Measurements from ENCODE around the gene H6PD.

Gene H6PD

DNA sequence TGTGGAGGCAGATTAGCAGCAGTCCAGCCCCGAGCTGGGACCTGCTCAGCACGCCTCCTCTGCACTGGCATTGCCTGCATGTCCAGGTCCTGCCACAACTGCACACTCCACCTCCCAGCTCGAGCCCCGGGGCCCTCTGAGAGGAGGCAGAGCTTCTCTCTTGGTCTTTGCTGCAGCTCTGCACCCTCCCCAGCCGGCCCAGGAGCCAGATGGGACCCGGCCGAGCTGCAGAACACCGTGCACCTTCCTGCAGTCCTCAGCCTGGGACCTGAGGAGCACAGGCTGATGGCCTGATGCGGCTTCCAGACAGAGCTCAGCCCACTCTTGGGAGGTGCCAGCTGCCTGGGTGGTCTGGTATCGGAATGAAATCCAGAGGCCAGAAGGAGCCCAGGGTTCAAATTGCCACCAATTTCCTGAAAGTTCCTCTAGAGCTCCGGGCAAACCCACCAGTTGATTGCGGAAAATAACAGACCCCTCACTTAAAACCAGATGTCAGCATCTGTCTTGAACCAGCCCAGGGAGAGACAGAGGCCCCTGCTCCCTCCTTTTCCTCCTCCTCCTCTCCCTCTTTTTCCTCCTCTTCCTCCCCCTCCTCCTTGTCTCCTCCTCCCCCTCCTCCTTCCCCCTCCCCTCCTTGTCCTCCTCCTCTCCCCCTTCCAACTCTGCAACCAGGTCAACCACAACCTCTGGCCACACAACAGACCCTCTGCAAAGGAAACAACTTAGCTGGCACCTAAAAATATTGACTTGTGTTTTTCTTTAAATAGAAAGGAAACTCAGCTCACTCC, 47.5 kb downstream of the H6PD start:
- TF ChIP-seq, protein P1, sequence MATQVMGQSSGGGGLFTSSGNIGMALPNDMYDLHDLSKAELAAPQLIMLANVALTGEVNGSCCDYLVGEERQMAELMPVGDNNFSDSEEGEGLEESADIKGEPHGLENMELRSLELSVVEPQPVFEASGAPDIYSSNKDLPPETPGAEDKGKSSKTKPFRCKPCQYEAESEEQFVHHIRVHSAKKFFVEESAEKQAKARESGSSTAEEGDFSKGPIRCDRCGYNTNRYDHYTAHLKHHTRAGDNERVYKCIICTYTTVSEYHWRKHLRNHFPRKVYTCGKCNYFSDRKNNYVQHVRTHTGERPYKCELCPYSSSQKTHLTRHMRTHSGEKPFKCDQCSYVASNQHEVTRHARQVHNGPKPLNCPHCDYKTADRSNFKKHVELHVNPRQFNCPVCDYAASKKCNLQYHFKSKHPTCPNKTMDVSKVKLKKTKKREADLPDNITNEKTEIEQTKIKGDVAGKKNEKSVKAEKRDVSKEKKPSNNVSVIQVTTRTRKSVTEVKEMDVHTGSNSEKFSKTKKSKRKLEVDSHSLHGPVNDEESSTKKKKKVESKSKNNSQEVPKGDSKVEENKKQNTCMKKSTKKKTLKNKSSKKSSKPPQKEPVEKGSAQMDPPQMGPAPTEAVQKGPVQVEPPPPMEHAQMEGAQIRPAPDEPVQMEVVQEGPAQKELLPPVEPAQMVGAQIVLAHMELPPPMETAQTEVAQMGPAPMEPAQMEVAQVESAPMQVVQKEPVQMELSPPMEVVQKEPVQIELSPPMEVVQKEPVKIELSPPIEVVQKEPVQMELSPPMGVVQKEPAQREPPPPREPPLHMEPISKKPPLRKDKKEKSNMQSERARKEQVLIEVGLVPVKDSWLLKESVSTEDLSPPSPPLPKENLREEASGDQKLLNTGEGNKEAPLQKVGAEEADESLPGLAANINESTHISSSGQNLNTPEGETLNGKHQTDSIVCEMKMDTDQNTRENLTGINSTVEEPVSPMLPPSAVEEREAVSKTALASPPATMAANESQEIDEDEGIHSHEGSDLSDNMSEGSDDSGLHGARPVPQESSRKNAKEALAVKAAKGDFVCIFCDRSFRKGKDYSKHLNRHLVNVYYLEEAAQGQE (IDR thresholded peaks at IDR 0.05; ENCODE audit: insufficient replicate concordance, low read depth), result no peak
- TF ChIP-seq POLR2AphosphoS5 (IDR thresholded peaks at IDR 0.05; ENCODE audit: low read depth) (no peak), GABPA (IDR thresholded peaks at IDR 0.05; ENCODE audit: low read depth) (no peak), SPI1 (IDR thresholded peaks at IDR 0.05; ENCODE audit: borderline replicate concordance, low read depth) (no peak)
- TF ChIP-seq, protein P2, sequence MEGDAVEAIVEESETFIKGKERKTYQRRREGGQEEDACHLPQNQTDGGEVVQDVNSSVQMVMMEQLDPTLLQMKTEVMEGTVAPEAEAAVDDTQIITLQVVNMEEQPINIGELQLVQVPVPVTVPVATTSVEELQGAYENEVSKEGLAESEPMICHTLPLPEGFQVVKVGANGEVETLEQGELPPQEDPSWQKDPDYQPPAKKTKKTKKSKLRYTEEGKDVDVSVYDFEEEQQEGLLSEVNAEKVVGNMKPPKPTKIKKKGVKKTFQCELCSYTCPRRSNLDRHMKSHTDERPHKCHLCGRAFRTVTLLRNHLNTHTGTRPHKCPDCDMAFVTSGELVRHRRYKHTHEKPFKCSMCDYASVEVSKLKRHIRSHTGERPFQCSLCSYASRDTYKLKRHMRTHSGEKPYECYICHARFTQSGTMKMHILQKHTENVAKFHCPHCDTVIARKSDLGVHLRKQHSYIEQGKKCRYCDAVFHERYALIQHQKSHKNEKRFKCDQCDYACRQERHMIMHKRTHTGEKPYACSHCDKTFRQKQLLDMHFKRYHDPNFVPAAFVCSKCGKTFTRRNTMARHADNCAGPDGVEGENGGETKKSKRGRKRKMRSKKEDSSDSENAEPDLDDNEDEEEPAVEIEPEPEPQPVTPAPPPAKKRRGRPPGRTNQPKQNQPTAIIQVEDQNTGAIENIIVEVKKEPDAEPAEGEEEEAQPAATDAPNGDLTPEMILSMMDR (IDR thresholded peaks at IDR 0.05; ENCODE audit: insufficient read depth, low read length), result no peak
- H3K27me3 ChIP-seq (ENCODE audit: insufficient read depth, poor library complexity, severe bottlenecking), result no peaks in the 10 kb centered on the region
- no peak overlapping the region for H3K4me3 ChIP-seq (replicated peaks; ENCODE audit: insufficient read depth, low read length)
- H3K27ac ChIP-seq (replicated peaks), result no peak overlapping the region
- DNase-seq (ENCODE audit: low read depth in 1 of 2, low spot score in 1 of 2), result no peak

DNA sequence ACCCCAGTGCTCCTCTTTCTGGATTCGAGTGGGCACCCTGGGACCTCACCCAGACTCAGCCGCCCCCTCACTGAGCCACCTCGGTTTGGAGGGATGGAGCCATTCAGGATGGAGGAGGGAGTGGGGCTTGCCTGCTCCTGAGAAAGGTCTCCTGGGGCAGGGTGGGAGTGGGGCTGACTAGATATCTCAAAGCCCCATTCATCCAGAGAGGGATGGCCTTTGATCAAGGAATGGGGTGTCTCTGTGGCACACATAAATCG, 48.1 kb downstream of the H6PD start:
- no peak overlapping the region for H3K27ac ChIP-seq (replicated peaks)
- TF ChIP-seq SPI1 (IDR thresholded peaks at IDR 0.05; ENCODE audit: borderline replicate concordance, low read depth), result no peak

DNA sequence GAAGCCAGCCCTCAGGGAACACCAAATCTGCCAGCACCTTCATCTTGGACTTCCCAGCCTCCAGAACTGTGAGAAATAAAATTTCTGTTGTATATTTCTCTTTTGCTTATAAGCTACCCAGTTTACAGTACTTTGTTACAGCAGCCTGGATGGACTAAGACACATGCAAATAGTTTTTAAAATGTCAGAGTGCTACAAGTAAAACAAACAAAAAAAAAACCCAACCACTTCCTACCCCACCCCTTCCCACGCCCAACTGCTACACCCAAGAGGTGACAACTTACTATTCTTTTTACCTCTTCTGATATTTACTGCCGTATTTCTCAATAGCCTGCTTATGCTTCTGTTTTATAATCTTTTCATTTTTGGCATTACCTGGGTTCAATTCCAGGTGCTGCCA, 49.5 kb downstream of the H6PD start:
- H3K27ac ChIP-seq (replicated peaks), result no peak overlapping the region
- H3K4me3 ChIP-seq (replicated peaks; ENCODE audit: insufficient read depth, low read length), result no peak overlapping the region
- no peak for TF ChIP-seq SPI1 (IDR thresholded peaks at IDR 0.05; ENCODE audit: borderline replicate concordance, low read depth)
- TF ChIP-seq, protein P1 (IDR thresholded peaks at IDR 0.05; ENCODE audit: insufficient replicate concordance, low read depth), result no peak
- no peak for TF ChIP-seq GABPA (IDR thresholded peaks at IDR 0.05; ENCODE audit: low read depth)
- TF ChIP-seq, protein P2 (IDR thresholded peaks at IDR 0.05; ENCODE audit: insufficient read depth, low read length), result no peak
- no peak for TF ChIP-seq POLR2AphosphoS5 (IDR thresholded peaks at IDR 0.05; ENCODE audit: low read depth)
- no peak for DNase-seq (ENCODE audit: low read depth in 1 of 2, low spot score in 1 of 2)
- H3K27me3 ChIP-seq (ENCODE audit: insufficient read depth, poor library complexity, severe bottlenecking), result no peaks in the 10 kb centered on the region

More for the DNA sequence above, 48.1 kb downstream of the H6PD start:
- DNase-seq (ENCODE audit: low read depth in 1 of 2, low spot score in 1 of 2), result no peak
- Histone ChIP-seq H3K27me3 (ENCODE audit: insufficient read depth, poor library complexity, severe bottlenecking) (no peaks in the 10 kb centered on the region), H3K4me3 (replicated peaks; ENCODE audit: insufficient read depth, low read length) (no peak overlapping the region)

DNA sequence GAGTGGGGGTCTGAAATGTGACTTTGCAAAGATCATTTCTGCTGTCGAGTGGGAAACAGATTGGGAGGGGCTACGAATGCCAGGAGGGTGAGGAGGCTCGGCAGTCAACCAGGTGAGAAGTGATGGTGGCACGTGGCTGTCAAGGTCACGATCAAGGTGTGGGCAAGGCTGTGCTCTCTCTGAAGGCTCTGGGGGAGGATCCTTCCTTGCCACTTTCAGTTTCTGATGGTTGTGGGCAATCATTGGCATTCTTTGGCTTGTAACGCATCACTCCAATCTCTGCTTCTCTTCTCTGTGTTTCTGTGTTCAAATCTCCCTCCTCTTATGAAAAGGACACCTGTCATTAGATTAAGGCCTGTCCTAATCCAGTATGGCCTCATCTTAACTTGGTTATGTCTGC, 52.0 kb downstream of the H6PD start:
- no peaks in the 10 kb centered on the region for H3K27me3 ChIP-seq (ENCODE audit: insufficient read depth, poor library complexity, severe bottlenecking)
- TF ChIP-seq, protein P1 (IDR thresholded peaks at IDR 0.05; ENCODE audit: insufficient replicate concordance, low read depth), result no peak
- TF ChIP-seq, protein P2 (IDR thresholded peaks at IDR 0.05; ENCODE audit: insufficient read depth, low read length), result no peak
- TF ChIP-seq POLR2AphosphoS5 (IDR thresholded peaks at IDR 0.05; ENCODE audit: low read depth) (no peak), GABPA (IDR thresholded peaks at IDR 0.05; ENCODE audit: low read depth) (no peak), SPI1 (IDR thresholded peaks at IDR 0.05; ENCODE audit: borderline replicate concordance, low read depth) (no peak)
- no peak overlapping the region for H3K4me3 ChIP-seq (replicated peaks; ENCODE audit: insufficient read depth, low read length)
- H3K27ac ChIP-seq (replicated peaks), result no peak overlapping the region
- DNase-seq (ENCODE audit: low read depth in 1 of 2, low spot score in 1 of 2), result no peak
